Measurements from ENCODE around the gene SAMD1.

Gene SAMD1

DNA sequence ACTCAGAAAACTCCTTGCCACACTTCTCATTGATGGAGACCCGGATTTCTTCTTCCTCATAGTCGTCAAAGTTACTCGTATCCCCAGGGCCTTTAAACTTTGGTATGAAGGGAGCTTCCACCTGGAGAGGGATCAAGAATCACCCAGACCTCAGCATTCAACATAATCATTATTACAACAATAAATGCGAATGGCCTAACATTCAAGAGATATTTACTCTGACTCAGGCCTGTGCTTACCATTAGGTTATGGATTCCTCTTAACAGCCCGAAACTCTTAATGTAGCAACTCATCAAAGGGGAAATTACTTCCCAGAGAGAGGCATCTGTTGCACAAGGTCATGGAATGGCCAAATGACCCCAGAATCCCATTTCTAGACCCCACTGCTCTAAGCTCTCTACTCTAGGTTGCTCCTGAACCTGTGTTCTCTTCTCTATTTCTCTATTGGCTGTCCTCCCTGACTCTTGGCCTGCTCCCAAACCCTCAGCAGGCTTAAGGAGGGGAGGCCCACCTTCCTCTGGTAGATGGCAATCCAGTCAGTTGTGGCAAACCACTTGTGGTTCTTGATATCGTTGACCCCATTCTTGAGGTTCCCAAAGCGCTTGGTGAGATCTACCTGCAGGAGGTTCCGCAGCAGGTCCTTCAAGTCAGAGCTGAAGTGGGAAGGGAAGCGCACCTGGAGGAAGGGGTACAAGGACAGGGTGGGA lies 2.7 kb upstream of the SAMD1 start:
- Histone ChIP-seq H2BK15ac (ENCODE audit: low read length) (no peak overlapping the region), H3K18ac (ENCODE audit: low read length) (no peak overlapping the region), H2BK120ac (ENCODE audit: low read depth, low read length) (no peak overlapping the region), H2AFZ (ENCODE audit: low read length) (no peak overlapping the region), H2BK5ac (ENCODE audit: low read length) (no peak overlapping the region), H3K4me1 (ENCODE audit: control insufficient read depth in 2 of 2, insufficient read depth in 1 of 2, low read depth in 1 of 2, low read length in 2 of 2) (peaks cover 3 to 4% of the 10 kb centered on the region in 2 donors), H3K14ac (ENCODE audit: low read length) (no peak overlapping the region), H2BK12ac (ENCODE audit: low read length) (no peak overlapping the region), H3K23ac (ENCODE audit: low read depth, low read length, poor library complexity) (no peak overlapping the region), H3K36me3 (replicated peaks in 1 of 2; ENCODE audit: control insufficient read depth in 2 of 2, insufficient read depth in 2 of 2, low read length in 2 of 2) (peaks cover 12 to 40% of the 10 kb centered on the region in 2 donors), H3K27ac (replicated peaks; ENCODE audit: low read length) (no peak overlapping the region), H3K9me3 (replicated peaks in 1 of 2; ENCODE audit: control insufficient read depth in 2 of 2, insufficient read depth in 1 of 2, low read depth in 1 of 2, low read length in 2 of 2) (peaks cover 11% of the 10 kb centered on the region in 2 donors), H3K79me1 (ENCODE audit: low read depth, low read length) (peaks cover 4% of the 10 kb centered on the region), H3K9ac (ENCODE audit: low read depth, low read length, poor library complexity) (no peak overlapping the region), H3K27me3 (ENCODE audit: control insufficient read depth in 3 of 3, insufficient read depth in 3 of 3, low read depth in 1 of 3, low read length in 3 of 3) (peaks cover 0 to 4% (median 0%) of the 10 kb centered on the region in 3 experiments), H3K4me2 (ENCODE audit: insufficient read depth, low read length, poor library complexity, severe bottlenecking) (no peak overlapping the region), H3K4me3 (ENCODE audit: low read length in 2 of 2) (no peak overlapping the region), H2AK5ac (ENCODE audit: low read depth, low read length) (no peak overlapping the region), H3K4ac (ENCODE audit: low read length) (no peak overlapping the region), H4K91ac (ENCODE audit: low read depth, low read length, poor library complexity) (no peak overlapping the region), H4K8ac (ENCODE audit: low read depth, low read length) (no peak overlapping the region)
- DNase-seq (ENCODE audit: low spot score) = no peak
- WGBS, 2 donors (ENCODE audit: extremely low coverage in 2 of 2, insufficient read length in 2 of 2, insufficient replicate concordance in 1 of 2) = no CpG with 5 or more reads among the region's 9 CpGs

DNA sequence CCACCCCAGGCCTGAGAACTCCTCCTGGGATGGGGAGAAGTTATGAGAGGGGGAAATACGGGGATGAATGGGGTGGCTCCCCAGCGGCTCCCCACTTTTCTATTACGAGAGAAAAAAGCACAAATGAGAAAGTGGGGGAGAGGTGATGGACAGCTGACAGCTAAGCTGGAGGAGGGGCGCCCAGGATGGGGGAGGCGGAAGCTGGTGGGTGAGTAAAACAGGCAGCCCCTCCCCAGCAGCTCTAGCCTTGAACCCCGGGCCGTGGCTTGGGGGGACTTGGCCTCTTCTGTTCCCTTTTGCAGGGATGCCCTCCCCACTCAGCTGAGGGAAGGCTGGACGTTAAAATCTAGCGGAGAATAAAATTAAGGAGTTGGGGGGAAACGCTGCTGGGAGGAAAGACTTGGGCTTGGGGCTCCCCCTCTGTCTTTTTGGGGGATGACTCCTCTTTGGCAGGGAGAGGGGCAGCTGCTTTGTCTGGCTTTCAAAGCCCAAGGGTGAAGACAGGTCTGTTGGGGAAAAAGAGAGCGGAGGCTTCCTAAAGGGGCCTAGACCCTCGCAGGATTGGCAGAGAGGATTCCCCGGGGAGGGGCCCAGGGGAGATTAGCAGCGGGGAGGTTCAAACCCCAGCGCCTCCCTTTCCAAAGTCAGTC lies 1.4 kb upstream of the SAMD1 start:
- DNase-seq (ENCODE audit: low spot score) = peak; percentile 21
- H3K27ac ChIP-seq (replicated peaks; ENCODE audit: low read length) = no peak overlapping the region
- WGBS, 2 donors (ENCODE audit: extremely low coverage in 2 of 2, insufficient read length in 2 of 2, insufficient replicate concordance in 1 of 2) = no CpG with 5 or more reads among the region's 15 CpGs

DNA sequence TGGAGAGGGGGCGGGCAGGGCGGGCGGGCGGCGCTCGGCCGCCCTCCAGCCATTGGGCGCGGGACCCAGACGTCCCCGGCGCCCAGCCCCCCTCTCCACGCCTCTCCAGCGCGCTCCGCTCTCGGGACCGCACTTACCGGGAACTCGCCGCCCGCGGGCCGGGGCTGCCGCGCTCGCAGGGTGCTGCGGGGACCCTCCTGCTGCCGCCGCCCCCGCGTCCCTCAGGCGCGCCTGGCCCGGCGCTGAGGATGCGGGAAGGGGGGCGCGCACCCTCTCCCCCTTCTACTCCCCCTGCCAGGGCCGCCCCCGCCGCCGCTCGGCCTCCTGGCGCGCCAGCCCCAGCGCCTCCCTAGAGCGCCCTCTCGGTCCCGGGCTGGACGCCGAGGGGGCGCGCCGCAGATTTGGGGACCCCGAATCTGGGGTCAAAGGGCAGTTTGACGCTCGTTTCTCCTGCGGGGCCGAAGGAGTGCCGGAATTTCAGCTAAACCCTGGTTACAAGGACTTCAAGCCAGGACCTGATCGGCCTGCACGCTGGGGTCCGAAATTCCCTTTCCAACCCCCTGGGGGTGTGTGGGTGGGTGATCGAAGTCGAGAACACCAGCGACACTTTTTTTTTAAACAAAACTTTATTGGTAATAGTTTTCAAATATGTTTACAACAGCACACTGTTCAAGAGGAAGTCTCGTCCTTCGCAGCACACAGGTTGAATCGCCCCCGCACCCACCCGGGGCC lies 696 bp upstream of the SAMD1 start:
- WGBS, 2 donors (ENCODE audit: extremely low coverage in 2 of 2, insufficient read length in 2 of 2, insufficient replicate concordance in 1 of 2) = no CpG with 5 or more reads among the region's 72 CpGs
- Histone ChIP-seq H3K23ac (ENCODE audit: low read depth, low read length, poor library complexity) (peak overlapping the region; percentile 65), H4K91ac (ENCODE audit: low read depth, low read length, poor library complexity) (no peak overlapping the region), H3K18ac (ENCODE audit: low read length) (peak overlapping the region; percentile 95), H2BK15ac (ENCODE audit: low read length) (peak overlapping the region; percentile 97), H3K36me3 (replicated peaks in 1 of 2; ENCODE audit: control insufficient read depth in 2 of 2, insufficient read depth in 2 of 2, low read length in 2 of 2) (peaks cover 14 to 38% of the 10 kb centered on the region in 2 donors), H3K79me1 (ENCODE audit: low read depth, low read length) (peaks cover 4% of the 10 kb centered on the region), H4K8ac (ENCODE audit: low read depth, low read length) (peak overlapping the region; percentile 43), H3K27ac (replicated peaks; ENCODE audit: low read length) (peak overlapping the region; percentile 81), H2BK12ac (ENCODE audit: low read length) (peak overlapping the region; percentile 84), H2AK5ac (ENCODE audit: low read depth, low read length) (peak overlapping the region; percentile 96), H2BK5ac (ENCODE audit: low read length) (peak overlapping the region; percentile 66), H3K4ac (ENCODE audit: low read length) (peak overlapping the region; percentile 76), H3K14ac (ENCODE audit: low read length) (no peak overlapping the region), H3K4me3 (ENCODE audit: low read length in 2 of 2) (peak overlapping the region; percentile 79 to 86), H3K9me3 (replicated peaks in 1 of 2; ENCODE audit: control insufficient read depth in 2 of 2, insufficient read depth in 1 of 2, low read depth in 1 of 2, low read length in 2 of 2) (peaks cover 11% of the 10 kb centered on the region in 2 donors), H3K27me3 (ENCODE audit: control insufficient read depth in 3 of 3, insufficient read depth in 3 of 3, low read depth in 1 of 3, low read length in 3 of 3) (peaks cover 0 to 4% (median 0%) of the 10 kb centered on the region in 3 experiments), H3K4me2 (ENCODE audit: insufficient read depth, low read length, poor library complexity, severe bottlenecking) (peak overlapping the region; percentile 83), H3K9ac (ENCODE audit: low read depth, low read length, poor library complexity) (peak overlapping the region; percentile 81), H2BK120ac (ENCODE audit: low read depth, low read length) (no peak overlapping the region), H3K4me1 (ENCODE audit: control insufficient read depth in 2 of 2, insufficient read depth in 1 of 2, low read depth in 1 of 2, low read length in 2 of 2) (peaks cover 3 to 4% of the 10 kb centered on the region in 2 donors), H2AFZ (ENCODE audit: low read length) (peak overlapping the region; percentile 96)
- DNase-seq (ENCODE audit: low spot score) = peak; percentile 78

More for the DNA sequence above, 1.4 kb upstream of the SAMD1 start:
- Histone ChIP-seq H3K36me3 (replicated peaks in 1 of 2; ENCODE audit: control insufficient read depth in 2 of 2, insufficient read depth in 2 of 2, low read length in 2 of 2) (peaks cover 18 to 38% of the 10 kb centered on the region in 2 donors), H4K91ac (ENCODE audit: low read depth, low read length, poor library complexity) (no peak overlapping the region), H3K14ac (ENCODE audit: low read length) (no peak overlapping the region), H3K4me3 (ENCODE audit: low read length in 2 of 2) (peak overlapping the region in 1 of 2 donors; percentile 86), H3K9ac (ENCODE audit: low read depth, low read length, poor library complexity) (no peak overlapping the region), H3K23ac (ENCODE audit: low read depth, low read length, poor library complexity) (no peak overlapping the region), H3K4me2 (ENCODE audit: insufficient read depth, low read length, poor library complexity, severe bottlenecking) (peak overlapping the region; percentile 83), H2BK12ac (ENCODE audit: low read length) (no peak overlapping the region), H3K4ac (ENCODE audit: low read length) (no peak overlapping the region), H3K4me1 (ENCODE audit: control insufficient read depth in 2 of 2, insufficient read depth in 1 of 2, low read depth in 1 of 2, low read length in 2 of 2) (peaks cover 3 to 4% of the 10 kb centered on the region in 2 donors), H3K27me3 (ENCODE audit: control insufficient read depth in 3 of 3, insufficient read depth in 3 of 3, low read depth in 1 of 3, low read length in 3 of 3) (peaks cover 0 to 4% (median 0%) of the 10 kb centered on the region in 3 experiments), H4K8ac (ENCODE audit: low read depth, low read length) (no peak overlapping the region), H2BK5ac (ENCODE audit: low read length) (peak overlapping the region; percentile 66), H3K18ac (ENCODE audit: low read length) (peak overlapping the region; percentile 54), H2AK5ac (ENCODE audit: low read depth, low read length) (peak overlapping the region; percentile 96), H2AFZ (ENCODE audit: low read length) (peak overlapping the region; percentile 96), H2BK120ac (ENCODE audit: low read depth, low read length) (no peak overlapping the region), H3K9me3 (replicated peaks in 1 of 2; ENCODE audit: control insufficient read depth in 2 of 2, insufficient read depth in 1 of 2, low read depth in 1 of 2, low read length in 2 of 2) (peaks cover 11% of the 10 kb centered on the region in 2 donors), H2BK15ac (ENCODE audit: low read length) (no peak overlapping the region), H3K79me1 (ENCODE audit: low read depth, low read length) (peaks cover 4% of the 10 kb centered on the region)
